ENCODE data around the gene NDST3. TPM values are rescaled to one million over a fixed set of nuclear protein-coding genes. Genes with fewer than 3 reads are reported as not detected.

NDST3 gene
- total RNA-seq, 2 experiments from 2014 or later, result not detected

- H3K9me3 Mint-ChIP-seq (ENCODE audit: low read depth), result no peaks in the 10 kb centered on the region
- ATAC-seq, result no peak
- peaks cover 35% of the 10 kb centered on the region for H3K36me3 Mint-ChIP-seq
- H3K4me3 Mint-ChIP-seq, result peak overlapping the region; percentile 20
- H3K27me3 Mint-ChIP-seq, result no peaks in the 10 kb centered on the region
- no peak overlapping the region for H3K27ac Mint-ChIP-seq
- peaks cover 32% of the 10 kb centered on the region for H3K4me1 Mint-ChIP-seq
- no peak for DNase-seq
- CTCF ChIA-PET, result no interaction called here
Measured at GRCh38 chr4:118277243-118277642, 243.0 kb downstream of the NDST3 start.

- Mint-ChIP-seq H3K4me1 (peaks cover 37% of the 10 kb centered on the region), H3K27ac (peak overlapping the region; percentile 99), H3K36me3 (peaks cover 40% of the 10 kb centered on the region), H3K9me3 (ENCODE audit: low read depth) (no peaks in the 10 kb centered on the region), H3K4me3 (peak overlapping the region; percentile 96), H3K27me3 (no peaks in the 10 kb centered on the region)
- peak; percentile 97 for ATAC-seq
- peak; percentile 99 for DNase-seq
- CTCF ChIA-PET, result interaction anchor here (1.1 kb wide), 1 partner anchor 73 kb away, joined by 4 read pairs; the partner anchor contains the start of gene PRSS12
Measured at GRCh38 chr4:118278473-118279274, 244.4 kb downstream of the NDST3 start.

DNA sequence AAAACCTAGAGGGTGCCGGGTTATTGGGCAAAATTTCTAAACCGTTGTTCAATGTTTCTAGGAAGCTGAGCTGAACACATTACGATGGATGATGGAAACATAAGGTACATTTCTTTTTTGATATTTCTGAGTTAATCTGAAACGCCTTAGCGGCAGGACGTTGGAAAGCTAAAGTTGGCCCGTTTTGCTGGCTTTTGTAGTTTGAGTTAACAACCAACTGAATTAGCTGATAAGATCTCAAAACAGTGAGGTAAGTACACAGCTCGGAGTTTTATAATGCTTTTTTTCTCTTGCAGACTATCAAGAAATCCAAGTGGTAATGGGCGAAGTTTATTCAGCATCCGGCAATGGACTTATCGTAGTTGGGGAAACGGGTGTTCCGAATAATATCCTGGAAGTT is 245.0 kb downstream of the NDST3 start:
- H3K4me1 Mint-ChIP-seq, result peaks cover 37% of the 10 kb centered on the region
- ATAC-seq, result no peak
- peaks cover 40% of the 10 kb centered on the region for H3K36me3 Mint-ChIP-seq
- peak overlapping the region; percentile 96 for H3K4me3 Mint-ChIP-seq
- no peaks in the 10 kb centered on the region for H3K9me3 Mint-ChIP-seq (ENCODE audit: low read depth)
- CTCF ChIA-PET, result interaction anchor here (1.1 kb wide), 1 partner anchor 73 kb away, joined by 4 read pairs; the partner anchor contains the start of gene PRSS12
- H3K27ac Mint-ChIP-seq, result peak overlapping the region; percentile 99
- no peaks in the 10 kb centered on the region for H3K27me3 Mint-ChIP-seq
- DNase-seq, result no peak

- CTCF ChIA-PET, result interaction anchor here (1.1 to 1.5 kb wide), 2 partner anchors 72 to 75 kb away, joined by 4 to 6 read pairs; partner anchors contain the start of gene PRSS12
- Mint-ChIP-seq H3K27me3 (no peaks in the 10 kb centered on the region), H3K9me3 (ENCODE audit: low read depth) (no peaks in the 10 kb centered on the region), H3K4me3 (peak overlapping the region; percentile 96), H3K36me3 (peaks cover 40% of the 10 kb centered on the region), H3K4me1 (peaks cover 37% of the 10 kb centered on the region), H3K27ac (peak overlapping the region; percentile 99)
- ATAC-seq (no peak), DNase-seq (no peak)
Measured at GRCh38 chr4:118279920-118280432, 245.7 kb downstream of the NDST3 start.

DNA sequence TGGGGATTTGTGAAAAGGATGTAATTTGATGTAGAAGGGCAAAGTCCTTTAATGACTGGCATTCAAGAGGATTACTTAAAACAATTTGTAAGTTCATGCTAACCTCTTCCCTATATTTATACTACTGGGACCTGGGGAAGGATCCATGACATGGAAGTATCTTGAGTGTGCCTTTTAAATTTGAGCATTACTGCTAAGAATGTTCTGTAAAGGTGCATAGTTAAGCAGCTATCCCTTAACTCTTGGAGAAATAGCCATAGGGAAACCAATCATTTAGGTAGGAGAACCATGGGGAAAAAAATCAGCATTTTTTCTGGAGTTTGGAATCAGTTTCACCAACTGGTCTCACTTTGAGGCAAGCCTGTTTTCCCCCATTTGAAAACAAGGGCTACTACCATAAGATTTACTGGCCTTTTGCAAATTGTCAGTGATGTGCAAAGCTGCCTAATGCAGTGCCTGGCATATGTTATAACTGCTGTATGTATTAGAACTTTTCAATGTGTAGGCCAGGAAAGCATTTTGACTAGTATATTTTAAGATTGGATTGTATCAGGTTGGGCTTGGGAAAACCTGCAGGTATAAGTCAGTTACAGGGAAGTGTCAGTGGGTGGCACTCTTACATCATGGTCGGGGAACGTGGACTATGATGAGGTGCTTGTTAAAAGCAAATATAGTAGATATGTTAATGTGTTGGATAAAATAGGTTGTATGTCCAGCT is 246.4 kb downstream of the NDST3 start:
- ATAC-seq (no peak), DNase-seq (peak; percentile 57)
- peaks cover 40% of the 10 kb centered on the region for H3K36me3 Mint-ChIP-seq
- no peaks in the 10 kb centered on the region for H3K9me3 Mint-ChIP-seq (ENCODE audit: low read depth)
- CTCF ChIA-PET, result interaction anchor here (1.5 kb wide), 1 partner anchor 74 kb away, joined by 6 read pairs; no protein-coding TSS in a partner anchor
- H3K27ac Mint-ChIP-seq, result peak overlapping the region; percentile 63
- peak overlapping the region; percentile 34 for H3K4me3 Mint-ChIP-seq
- H3K27me3 Mint-ChIP-seq, result no peaks in the 10 kb centered on the region
- H3K4me1 Mint-ChIP-seq, result peaks cover 37% of the 10 kb centered on the region

DNA sequence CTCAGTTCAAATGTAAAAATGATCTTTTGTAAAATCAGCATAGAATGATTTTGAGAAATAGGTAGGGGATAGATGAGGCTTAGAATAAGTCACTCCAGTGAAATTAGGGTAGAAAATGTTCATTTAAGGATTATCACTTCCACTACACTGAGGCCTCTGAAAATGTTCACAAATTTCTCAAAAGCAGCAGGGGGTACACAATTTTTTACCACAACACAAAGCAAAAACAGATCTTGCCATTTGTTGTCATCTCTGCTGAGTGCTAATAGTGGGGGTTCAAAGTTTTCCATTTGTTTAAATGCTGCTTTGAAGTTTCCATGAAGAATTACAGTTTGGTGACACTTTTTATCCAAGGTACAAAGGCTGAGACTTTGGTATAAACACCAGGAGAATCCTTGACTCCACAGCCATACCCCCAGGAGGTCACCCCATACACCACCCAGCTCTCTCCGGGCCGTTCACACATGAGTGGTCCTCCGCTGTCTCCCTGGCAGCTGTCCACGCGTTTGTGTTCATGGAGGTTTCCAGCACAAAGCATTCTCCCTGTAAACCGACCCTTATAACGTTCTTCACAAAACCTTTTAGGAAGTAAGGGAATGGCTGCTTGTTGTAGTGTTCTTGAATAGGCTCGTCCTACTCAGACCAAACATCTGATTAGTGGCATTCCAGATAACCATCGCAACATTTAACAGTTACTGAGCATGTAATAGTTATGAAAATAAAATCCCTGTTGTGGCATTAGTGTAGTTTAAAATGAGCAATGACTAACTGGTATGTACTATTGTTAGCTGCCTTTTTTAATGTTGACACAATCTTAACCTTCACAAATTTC is 247.5 kb downstream of the NDST3 start:
- Mint-ChIP-seq H3K27ac (no peak overlapping the region), H3K4me1 (peaks cover 37% of the 10 kb centered on the region), H3K36me3 (peaks cover 40% of the 10 kb centered on the region), H3K9me3 (ENCODE audit: low read depth) (no peaks in the 10 kb centered on the region), H3K27me3 (no peaks in the 10 kb centered on the region), H3K4me3 (no peak overlapping the region)
- no peak for DNase-seq
- CTCF ChIA-PET, result interaction anchor here (1.5 kb wide), 1 partner anchor 73 kb away, joined by 6 read pairs; no protein-coding TSS in a partner anchor
- ATAC-seq, result no peak

GRCh38 chr4:118282692-118283091 is 248.4 kb downstream of the NDST3 start:
- Mint-ChIP-seq H3K27ac (no peak overlapping the region), H3K9me3 (ENCODE audit: low read depth) (no peaks in the 10 kb centered on the region)

GRCh38 chr4:118284169-118284568 is 249.9 kb downstream of the NDST3 start:
- Mint-ChIP-seq H3K27me3 (no peaks in the 10 kb centered on the region), H3K9me3 (ENCODE audit: low read depth) (no peaks in the 10 kb centered on the region), H3K4me1 (peaks cover 29% of the 10 kb centered on the region), H3K27ac (no peak overlapping the region), H3K36me3 (peaks cover 32% of the 10 kb centered on the region), H3K4me3 (no peak overlapping the region)
- ATAC-seq (no peak), DNase-seq (no peak)
- CTCF ChIA-PET, result interaction anchor here (1.5 kb wide), 1 partner anchor 69 kb away, joined by 3 read pairs; the partner anchor contains the start of gene PRSS12

More at GRCh38 chr4:118282692-118283091, 248.4 kb downstream of the NDST3 start:
- H3K4me3 Mint-ChIP-seq, result no peak overlapping the region
- H3K36me3 Mint-ChIP-seq, result peaks cover 40% of the 10 kb centered on the region
- no peak for ATAC-seq
- peaks cover 33% of the 10 kb centered on the region for H3K4me1 Mint-ChIP-seq
- CTCF ChIA-PET, result no interaction called here
- no peak for DNase-seq
- no peaks in the 10 kb centered on the region for H3K27me3 Mint-ChIP-seq

GRCh38 chr4:118285931-118286330 is 251.6 kb downstream of the NDST3 start:
- no peak for ATAC-seq
- CTCF ChIA-PET, result no interaction called here
- Mint-ChIP-seq H3K4me3 (no peak overlapping the region), H3K4me1 (peaks cover 18% of the 10 kb centered on the region), H3K9me3 (ENCODE audit: low read depth) (no peaks in the 10 kb centered on the region), H3K36me3 (peaks cover 16% of the 10 kb centered on the region), H3K27me3 (no peaks in the 10 kb centered on the region), H3K27ac (no peak overlapping the region)
- no peak for DNase-seq

DNA sequence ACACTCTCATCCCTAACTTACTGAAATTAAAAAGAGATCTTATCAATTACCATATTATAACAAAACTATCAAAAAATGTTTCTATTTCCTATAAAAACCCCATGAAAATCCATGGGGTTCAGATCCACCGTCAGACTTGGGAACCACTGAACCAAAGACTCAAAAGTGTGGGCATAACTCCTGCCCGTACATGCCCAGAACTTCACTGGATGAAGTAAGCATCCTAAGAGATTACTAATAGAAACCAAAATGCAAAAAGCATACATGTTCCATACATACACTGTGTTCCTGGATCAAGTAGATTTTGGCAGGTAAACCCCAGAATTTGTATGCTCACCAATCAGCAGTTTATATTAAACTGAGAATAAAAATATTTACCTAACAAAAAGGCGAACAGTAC is 252.4 kb downstream of the NDST3 start:
- Mint-ChIP-seq H3K4me3 (no peak overlapping the region), H3K27me3 (no peaks in the 10 kb centered on the region), H3K4me1 (peaks cover 14% of the 10 kb centered on the region), H3K36me3 (peaks cover 10% of the 10 kb centered on the region), H3K9me3 (ENCODE audit: low read depth) (no peaks in the 10 kb centered on the region), H3K27ac (no peak overlapping the region)
- no peak for ATAC-seq
- DNase-seq, result no peak
- CTCF ChIA-PET, result no interaction called here

DNA sequence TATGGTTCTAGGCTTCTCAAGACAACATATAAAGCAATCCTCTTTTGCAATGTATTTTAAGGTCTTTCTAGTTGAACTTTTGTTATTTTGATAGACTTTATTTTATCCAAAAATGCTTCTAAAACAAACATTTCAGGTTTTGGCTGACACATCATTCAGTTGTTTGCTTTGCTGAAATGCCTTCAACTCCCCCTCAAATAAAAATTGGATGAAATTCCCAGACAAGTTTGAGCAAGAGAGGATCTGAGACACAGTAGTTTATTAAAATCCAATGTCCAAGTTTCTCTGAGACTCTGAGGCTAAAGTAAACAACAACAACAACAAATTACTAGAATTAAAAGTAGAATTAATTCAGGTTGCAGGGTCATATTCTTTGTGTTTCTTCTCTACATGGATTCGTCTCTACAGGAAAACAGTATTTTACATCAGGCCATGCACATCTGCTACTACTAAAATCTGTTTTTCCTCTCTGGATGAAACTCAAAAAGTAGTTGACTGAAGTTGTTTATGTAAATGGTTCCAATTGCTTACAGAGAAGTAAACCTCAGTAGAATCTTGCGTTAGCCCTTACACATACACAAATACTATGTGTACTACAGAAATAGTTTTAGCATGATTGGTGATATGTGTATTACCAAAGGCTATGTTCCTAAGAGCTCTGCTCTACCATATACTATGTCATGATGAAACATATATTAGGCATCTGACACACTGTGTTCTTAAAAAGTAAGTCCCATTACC is 253.6 kb downstream of the NDST3 start:
- Mint-ChIP-seq H3K4me1 (peaks cover 4% of the 10 kb centered on the region), H3K27me3 (no peaks in the 10 kb centered on the region), H3K36me3 (peaks cover under 1% of the 10 kb centered on the region), H3K9me3 (ENCODE audit: low read depth) (no peaks in the 10 kb centered on the region), H3K4me3 (no peak overlapping the region), H3K27ac (no peak overlapping the region)
- CTCF ChIA-PET, result no interaction called here
- DNase-seq, result no peak
- no peak for ATAC-seq

DNA sequence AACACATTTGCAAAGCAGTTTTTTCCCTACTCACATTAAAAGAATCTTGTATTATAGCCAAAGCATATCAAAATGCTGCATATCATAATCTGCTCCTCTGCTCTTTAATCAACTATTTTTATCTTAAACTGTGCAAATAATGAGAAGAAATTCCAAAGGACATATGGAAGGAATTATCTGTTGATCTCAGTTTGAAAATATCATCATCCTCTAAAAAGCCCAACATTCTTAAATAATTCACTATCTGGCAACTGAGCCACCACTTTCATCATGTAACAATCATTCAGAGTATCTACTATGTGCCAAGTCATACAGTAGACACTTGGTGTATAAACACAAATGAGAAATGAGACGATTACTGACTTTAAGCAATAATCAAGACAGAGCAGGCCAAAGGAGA is 255.5 kb downstream of the NDST3 start:
- ATAC-seq (no peak), DNase-seq (no peak)
- Mint-ChIP-seq H3K27ac (no peak overlapping the region), H3K27me3 (no peaks in the 10 kb centered on the region), H3K36me3 (no peaks in the 10 kb centered on the region), H3K9me3 (ENCODE audit: low read depth) (no peaks in the 10 kb centered on the region), H3K4me1 (peaks cover 4% of the 10 kb centered on the region), H3K4me3 (no peak overlapping the region)
- CTCF ChIA-PET, result no interaction called here

Measured in activated CD8-positive, alpha-beta memory T cell treated with anti-CD3 and anti-CD28 coated beads, Interleukin-2, amount 10 ng/mL, durations not matched to agents 7 days and 5 days (primary cell).